Bone marrow (tissue), 2 donors: ENCODE results near the gene MPHOSPH9.
"Not testable (repeated sequence)": the region's sequence is repeated elsewhere in the genome, so short reads cannot be mapped to it uniquely, and the experiment has no call there.

Experiments used
- DNase-seq, 2 donors: peaks; one replicate each; lab custom pipeline; 2025; lab: John Stamatoyannopoulos, UW

The MPHOSPH9 gene

DNA sequence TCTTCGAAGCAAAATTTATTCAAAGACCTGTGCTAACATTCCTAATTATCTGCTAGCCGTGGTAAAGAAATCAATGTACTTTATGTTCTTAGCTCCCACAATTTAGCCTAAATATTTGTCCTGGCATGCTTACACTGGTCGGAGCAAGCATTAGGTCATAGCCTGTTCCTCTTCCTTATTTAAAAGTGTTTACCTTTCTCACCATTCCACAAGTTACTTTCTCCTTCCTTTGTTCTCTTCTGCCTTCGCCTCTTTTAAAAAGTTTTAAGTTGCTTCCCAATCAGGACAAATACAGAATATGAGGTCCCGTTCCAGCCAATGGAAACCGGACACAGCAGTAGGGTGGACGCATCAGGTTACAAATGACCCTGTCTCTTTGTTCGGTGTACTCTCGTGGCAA is 27.1 kb upstream of the MPHOSPH9 start:
- DNase-seq = no peak

DNA sequence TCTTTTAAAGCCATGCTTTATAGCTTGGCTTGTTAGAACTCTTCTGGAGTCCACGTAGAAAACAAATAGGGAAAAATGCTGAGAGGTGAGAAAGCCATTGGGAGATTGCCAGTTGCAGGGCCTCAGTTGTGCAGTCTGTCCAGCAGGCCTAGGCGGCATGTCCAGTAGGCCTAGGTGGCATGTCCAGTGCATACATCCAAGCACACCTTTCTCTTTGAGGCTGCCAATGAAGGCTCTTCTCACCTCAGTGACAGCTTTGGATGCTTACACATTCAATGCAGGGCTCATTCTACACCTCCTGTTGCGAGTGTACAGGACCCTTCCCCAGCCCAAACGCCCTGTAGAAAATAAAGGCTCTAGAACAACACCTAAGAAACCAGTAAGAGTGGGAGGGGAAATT is 25.7 kb upstream of the MPHOSPH9 start:
- DNase-seq = no peak

DNA sequence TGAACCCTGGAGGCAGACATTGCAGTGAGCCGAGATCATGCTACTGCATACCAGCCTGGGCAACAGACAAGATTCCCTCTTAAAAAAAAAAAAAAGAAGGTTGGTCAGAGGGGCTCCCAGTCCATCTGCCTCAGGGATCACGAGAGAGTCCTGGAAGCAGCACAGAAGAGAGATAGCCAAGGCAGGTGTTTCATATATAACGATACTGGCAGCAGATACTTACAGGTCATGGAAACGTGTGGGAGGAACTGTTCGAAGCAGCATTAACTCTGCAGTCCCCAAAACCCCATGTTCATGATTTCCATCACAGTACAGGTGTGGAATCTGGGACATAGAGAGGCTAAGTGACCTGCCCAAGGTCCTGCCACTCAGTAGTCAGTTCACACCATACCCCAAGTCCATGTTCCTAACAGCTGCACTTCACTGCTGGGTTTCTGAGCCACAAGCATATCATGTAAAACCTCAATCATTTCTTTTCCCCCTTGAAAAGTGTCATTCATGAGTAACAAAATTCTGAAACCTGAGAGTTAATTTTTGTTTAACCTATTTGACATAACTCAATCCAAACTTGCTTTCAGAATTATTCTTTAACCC is 22.0 kb upstream of the MPHOSPH9 start:
- no peak for DNase-seq

DNA sequence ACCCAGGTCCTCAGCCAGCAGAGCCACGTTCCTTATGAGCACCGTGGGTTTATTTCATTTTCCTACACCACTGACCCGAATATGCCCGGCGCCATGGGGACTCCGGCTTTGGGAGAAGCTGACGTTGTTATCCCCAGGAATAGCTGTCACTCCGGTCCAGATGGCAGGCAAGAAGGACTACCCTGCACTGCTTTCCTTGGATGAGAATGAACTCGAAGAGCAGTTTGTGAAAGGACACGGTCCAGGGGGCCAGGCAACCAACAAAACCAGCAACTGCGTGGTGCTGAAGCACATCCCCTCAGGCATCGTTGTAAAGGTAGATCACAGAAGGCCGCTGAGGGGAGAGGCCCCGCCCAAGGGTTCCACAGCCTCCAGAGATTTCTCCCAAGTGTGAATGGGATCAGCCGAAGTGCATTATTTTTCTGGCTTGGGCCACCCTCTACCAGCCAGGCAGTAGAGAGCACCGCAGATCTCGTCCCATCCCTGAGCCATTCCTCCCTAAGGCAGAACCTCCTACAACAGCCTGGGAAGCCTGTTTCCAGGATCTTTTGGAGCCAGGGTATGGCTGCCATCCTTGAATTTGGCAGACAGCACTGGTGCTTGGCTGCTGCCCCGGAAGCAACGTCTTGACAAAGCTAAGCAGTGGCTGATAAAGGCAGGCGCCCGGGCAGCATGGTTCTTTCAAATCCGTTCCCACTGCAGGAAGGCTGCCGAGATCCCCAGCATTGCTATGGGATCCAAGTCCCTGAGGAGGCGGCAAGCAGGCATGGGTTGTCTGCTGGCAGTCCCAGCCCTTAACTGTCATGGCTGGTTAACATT is 20.9 kb upstream of the MPHOSPH9 start:
- no peak for DNase-seq

DNA sequence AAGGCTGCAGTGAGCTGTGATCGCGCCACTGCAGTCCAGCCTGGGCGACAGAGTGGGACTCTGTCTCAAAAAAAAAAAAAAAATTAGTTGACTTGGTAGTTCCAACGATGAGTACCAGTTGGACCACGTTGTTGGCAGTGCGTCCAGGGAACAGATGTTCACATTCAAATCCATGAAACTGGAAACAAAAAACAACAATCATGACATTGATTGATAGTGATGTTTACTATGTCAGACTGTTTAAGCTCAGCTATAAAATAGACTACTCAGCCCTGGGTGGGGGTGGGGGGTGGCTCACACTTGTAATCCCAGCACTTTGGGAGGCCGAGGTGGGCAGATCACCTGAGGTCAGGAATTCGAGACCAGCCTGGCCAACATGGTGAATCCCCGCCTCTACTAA is 19.4 kb upstream of the MPHOSPH9 start:
- not testable (repeated sequence) for DNase-seq

DNA sequence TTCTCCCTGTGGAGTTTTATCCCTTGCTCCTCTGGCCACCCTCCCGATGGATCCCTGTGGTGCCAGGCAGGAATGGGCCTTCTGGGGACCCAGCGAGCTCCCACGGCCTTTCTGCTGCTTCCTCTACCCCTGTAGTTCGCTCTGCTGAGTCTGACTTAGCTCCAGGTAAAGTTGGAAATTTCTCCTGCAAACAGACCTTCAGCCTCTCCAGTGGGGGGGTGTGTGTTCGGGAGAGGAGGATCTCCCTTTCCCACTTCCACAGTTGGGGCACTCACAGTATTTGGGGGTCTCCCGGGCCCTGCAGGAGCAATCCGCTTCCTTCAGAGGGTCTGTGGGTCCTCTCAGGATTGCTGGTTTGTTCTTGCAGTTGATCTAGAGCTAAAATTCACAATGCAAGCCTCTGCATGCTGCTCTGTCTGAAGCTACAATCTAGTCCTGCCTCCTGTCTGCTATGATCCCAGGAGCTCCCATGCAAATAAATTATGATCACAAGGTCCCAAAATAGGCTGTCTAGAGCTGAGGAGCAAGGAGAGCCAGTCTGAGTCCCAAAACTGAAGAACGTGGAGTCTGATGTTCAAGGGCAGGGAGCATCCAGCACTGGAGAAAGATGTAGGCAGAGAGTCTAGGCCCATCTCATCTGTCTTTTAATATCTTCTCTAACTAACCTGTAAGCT is 18.6 kb upstream of the MPHOSPH9 start:
- DNase-seq = no peak

DNA sequence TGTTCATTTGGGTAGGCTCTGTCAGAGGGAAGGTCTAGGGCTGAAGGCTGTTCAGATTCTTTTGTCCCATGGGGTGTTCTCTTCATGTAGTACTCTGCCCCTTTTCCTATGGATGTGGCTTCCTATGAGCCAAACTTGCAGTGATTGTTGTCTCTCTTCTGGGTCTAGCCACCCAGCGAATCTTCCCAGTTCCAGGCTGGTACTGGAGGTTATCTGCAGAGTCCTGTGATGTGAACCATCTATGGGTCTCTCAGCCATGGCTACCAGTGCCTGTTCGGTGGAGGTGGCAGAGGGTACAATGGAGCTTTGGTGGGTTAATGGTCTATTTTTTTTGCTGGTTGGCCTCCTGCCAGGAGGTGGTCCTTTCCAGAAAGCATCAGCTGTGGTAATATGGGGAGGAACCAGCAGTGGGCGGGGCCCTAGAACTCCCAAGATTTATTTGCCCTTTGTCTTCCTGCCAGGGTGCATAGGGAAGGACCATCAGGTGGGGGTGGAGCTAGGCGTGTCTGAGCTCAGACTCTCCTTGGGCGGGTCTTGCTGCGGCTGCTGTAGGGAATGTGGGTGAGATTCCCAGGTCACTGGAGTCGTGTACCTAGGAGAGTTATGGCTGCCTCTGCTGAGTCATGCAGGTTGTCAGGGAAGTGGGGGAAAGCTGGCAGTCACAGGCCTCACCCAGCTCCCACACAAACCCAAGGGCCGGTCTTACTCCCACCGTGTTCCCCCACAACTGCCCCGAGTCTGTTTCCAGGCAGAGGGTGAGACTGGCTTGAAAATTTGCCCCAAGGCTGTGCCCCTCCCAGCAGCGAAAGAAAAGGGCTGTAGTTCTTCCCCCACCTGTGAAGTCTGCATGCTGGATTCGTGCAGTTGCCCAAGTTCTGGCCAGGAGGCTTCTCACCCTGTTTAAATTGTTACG is 17.8 kb upstream of the MPHOSPH9 start:
- no peak for DNase-seq

DNA sequence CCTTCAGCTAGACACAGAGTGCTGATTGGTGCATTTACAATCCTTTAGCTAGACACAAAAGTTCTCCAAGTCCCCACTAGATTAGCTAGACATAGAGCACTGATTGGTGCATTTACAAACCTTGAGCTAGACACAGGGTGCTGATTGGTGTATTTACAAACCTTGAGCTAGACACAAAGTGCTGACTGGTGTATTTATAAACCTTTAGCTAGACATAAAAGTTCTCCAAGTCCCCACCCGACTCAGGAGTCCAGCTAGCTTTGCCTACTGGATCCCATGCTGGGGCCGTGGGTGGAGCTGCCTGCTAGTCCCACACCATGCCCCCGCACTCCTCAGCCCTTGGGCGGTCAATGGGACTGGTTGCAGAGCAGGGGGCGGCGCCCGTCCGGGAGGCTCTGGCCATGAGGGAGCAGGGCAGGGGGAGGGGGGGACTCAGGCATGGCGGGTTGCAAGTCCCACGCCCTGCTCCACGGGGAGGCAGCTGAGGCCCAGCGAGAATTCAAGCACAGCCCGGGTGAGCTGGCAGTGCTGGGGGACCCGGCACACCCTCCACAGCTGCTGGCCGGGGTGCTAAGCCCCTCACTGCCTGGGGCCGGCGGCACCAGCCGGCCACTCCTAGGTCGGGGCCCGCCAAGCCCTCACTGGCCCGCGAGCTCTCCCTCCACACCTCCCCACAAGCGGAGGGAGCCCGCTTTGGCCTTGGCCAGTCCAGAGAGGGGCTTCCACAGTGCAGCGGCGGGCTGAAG is 16.2 kb upstream of the MPHOSPH9 start:
- DNase-seq = not testable (repeated sequence)

DNA sequence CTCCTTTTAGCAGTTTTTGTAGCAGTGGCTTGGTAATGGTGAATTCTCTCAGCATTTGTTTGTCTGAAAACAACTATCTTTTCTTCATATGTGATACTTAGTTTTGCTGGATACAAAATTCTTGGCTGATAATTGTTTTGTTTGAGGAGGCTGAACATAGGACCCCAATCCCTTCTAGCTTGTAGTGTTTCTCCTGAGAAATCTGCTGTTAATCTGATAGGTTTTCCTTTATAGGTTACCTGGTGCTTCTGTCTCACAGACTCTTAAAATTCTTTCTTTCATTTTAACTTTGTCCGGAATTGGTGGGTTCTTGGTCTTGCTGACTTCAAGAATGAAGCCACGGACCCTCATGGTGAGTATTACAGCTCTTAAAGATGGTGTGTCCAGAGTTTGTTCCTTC is 15.2 kb upstream of the MPHOSPH9 start:
- DNase-seq = not testable (repeated sequence)

DNA sequence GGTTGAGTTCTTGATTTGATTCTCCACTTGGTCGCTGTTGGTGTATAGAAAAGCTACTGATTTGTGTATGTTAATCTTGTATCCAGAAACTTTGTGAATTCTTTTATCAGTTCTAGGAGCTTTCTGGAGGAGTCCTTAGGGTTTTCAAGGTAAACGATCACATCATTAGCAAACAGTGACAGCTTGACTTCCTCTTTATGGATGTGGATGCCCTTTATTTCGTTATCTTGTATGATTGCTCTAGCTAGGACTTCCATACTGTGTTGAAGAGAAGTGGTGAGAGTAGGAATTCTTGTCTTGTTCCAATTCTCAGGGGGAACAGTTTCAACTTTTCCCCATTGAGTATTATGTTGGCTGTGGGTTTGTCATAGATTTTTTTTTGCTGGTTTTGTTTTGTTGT is 12.7 kb upstream of the MPHOSPH9 start:
- DNase-seq = no peak

DNA sequence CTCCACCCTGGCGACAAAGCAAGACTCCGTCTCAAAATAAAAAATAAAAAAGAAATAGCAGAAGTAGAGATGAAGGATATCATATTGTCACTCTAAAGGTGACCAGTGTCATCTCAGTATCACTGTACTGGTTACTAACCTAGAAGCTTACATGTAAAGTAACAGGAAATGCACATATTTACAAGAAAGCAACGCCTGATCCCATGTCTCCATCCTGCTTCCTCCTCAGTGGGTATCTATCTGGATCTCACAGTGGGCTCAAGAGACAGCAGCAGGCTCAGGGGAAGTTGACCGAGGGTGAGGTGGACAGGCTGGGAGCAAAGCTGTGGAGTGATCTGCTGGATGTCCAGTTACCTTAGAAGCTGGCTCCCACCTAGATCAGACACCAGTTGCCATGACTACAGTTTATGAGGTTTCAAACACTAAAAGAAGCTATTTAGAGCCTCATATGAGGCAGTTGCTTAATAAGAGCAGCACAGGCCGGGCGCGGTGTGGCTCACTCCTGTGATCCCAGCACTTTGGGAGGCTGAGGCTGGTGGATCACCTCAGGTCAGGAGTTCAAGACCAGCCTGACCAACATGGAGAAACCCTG is 10.8 kb upstream of the MPHOSPH9 start:
- DNase-seq = no peak

DNA sequence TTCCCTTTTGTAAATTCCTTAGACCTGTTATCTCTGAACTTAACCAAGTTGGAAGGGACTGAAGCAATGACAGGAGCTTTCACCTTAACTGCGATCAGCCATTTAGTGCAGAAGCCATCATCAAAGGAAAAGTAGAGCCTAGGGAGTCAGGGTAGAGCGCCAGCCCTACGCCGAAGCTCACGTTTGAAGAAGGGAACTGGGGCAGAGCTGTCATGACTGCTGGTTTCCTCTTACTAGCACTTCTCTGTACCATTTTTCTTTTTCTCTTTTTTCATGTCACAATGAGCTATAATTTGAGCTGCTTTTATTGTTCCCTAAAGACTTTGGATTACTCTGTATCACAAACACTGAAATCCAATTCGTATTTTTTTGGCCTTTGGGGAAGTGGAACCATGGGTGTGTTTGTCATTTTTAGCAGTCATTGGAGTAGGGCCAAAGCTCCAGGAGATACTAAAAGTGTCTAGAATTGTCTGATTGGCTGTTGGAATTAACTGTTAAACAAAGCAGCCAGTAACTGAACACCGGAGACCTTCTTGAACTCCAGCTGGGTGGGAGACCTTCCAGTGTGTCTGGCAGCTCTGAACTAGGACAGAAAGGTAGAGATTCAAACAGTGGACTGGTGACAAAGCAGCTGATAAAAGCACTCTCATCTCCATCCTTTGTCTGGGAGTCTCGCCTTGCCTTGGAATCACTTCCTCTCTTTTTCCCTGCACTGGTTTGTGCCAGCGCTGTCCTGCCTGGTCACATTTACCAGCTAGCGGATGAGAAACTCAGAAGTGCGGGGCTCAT is 9.4 kb upstream of the MPHOSPH9 start:
- DNase-seq = no peak

DNA sequence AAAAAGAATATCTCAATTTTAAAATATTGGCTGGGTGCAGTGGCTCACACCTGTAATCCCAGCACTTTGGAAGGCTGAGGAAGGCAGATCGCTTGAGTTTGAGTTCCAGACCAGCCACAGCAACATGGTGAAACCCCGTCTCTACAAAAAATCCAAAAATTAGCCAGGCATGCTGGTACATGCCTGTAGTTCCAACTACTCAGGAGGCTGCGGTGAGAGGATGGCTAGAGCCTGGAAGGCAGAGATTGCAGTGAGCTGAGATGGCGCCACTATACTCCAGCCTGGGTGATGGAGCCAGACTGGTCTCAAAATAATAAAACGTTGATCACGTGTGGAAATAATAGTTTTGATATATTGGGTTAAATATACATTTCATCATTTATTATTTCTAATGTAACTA is 6.0 kb upstream of the MPHOSPH9 start:
- DNase-seq = no peak

DNA sequence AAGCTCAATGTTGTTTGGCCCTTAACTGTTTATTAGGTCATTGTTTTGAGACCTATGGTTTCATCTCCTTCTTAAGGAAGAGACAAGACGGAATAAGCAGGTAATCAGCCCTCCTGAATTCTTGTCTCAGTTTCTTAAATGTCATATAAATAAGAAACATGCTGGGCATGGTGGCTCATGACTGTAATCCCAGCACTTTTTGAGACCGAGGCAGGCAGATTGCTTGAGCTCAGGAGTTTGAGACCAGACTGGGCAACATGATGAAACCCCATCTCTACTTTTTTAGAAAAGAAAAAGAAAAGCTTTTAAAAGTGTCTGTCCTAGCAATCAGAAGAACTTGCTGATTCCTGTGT is 5.4 kb upstream of the MPHOSPH9 start:
- DNase-seq = no peak

DNA sequence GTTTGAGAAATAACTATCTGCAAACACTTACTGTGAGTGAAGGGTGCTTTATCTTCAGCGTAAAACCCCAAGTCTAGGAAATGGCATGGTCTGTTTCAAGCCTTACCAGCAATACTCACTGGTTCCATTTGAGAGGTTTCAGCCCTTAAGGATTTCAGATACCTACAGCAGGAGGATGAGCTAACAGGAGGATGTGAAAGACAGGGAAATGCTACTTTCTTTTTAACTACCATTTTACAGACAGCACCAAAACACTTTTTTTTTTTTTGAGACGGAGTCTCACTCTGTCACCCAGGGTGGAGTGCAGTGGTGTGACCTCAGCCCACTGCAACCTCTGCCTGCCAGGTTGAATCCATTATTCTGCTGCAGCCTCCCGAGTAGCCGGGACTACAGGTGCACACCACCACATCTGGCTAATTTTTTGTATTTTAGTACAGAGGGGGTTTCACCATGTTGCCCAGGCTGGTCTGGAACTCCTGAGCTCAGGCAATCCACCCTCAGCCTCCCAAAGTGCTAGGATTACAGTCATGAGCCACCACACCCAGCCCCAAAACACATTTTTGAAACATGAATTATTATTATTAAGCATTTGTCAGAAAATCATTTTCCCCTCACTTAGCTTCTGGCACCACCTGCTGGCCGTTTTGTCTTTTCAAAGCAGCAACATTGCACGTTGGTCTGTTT is 4.8 kb upstream of the MPHOSPH9 start:
- peak; percentile 17 to 18 for DNase-seq

DNA sequence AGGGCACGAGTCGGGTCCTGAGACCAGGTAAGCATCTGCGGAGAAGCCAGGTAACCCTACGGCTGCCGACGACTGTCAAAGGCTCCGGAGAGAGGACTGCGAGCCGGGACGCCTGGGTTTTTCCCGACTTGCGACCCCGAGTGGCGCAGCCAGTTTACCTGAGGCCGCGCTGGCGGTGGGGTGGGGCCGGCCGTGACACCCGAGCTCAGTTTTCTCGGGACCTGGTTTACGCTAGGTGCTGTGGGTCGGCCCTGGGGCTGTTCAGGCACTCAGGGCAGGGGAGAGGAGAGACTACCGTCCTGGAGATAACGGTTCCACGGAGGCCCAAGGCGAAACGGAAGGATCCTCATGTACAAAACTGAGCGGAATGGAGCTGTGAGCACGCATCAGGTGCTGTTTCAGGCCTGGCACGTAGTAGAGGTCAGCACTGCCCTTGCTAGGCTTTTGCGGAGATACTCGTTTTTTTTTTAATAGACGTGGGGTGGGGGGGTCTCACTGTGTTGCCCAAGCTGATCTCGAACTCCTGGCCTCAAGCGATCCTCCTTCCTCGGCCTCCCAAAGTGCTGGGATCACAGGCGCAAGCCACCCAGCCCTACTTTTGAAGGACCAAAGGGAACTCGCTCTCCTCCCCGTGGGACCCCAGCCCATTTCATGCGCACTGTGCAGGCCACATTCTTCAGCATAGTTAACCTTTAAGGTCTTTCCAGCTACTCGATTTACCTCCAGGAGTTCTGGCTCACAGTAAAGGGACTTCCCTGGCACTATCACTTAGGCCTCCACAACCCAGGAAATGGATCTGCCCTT is 766 bp upstream of the MPHOSPH9 start:
- no peak for DNase-seq

DNA sequence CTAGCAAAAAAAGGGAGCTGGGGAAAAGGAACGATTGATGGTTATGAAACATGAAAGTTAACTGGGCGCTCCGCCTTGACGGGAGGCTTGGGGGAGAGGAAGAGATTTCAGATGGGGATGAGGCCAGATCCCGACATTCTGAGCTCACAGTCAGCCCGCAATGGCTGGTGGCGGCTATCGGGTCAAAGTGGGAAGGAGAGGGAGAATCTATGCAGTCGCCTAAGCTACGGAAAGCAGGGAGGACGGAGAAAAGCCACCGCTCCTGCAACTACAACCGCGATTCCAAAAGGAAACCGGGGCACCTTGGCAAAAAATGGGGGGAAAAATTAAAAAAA is 502 bp downstream of the MPHOSPH9 start:
- DNase-seq = no peak

DNA sequence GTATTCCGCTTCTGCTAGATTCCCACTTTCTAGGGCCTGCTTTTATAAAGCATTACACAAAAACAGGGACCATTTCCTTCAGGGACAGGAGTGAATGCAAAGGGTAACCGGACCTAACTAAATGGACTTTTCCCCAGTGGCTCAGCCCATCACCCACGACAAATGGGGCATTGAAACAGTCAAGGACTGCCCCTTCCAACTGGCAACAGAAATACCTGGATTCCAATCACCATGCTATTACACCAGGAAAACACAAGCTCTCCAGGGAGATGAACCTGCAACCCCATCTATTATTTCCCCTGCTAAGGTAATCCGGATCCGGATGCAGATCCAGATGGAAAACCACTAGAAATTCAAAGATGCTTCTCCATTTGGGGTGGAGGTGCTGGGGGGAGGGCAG is 1.0 kb downstream of the MPHOSPH9 start:
- no peak for DNase-seq

DNA sequence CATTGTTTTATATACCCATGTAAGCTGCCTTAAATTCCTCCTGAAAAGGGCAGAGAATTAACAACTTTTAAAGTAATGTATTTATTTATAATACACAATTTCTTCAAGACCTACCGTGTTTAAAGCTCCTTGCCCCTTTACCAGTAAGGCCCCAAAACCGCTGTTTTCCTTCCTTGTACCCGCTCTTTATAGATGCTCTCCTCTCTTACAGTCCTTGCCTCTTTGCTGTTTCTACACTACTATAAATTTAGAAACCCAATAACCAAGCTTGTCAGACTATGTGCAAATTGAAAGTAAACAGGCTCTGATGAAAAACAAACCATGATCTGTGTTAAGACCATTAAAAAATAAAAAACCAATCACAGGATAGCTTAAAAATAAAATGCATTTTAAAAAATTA is 3.9 kb downstream of the MPHOSPH9 start:
- no peak for DNase-seq
